ENCODE data around the gene ACAD10. TPM values are rescaled to one million over a fixed set of nuclear protein-coding genes. Genes with fewer than 3 reads are reported as not detected.

Gene ACAD10
- total RNA-seq, 1 donor from 2014 or later, result 32.6 TPM

DNA sequence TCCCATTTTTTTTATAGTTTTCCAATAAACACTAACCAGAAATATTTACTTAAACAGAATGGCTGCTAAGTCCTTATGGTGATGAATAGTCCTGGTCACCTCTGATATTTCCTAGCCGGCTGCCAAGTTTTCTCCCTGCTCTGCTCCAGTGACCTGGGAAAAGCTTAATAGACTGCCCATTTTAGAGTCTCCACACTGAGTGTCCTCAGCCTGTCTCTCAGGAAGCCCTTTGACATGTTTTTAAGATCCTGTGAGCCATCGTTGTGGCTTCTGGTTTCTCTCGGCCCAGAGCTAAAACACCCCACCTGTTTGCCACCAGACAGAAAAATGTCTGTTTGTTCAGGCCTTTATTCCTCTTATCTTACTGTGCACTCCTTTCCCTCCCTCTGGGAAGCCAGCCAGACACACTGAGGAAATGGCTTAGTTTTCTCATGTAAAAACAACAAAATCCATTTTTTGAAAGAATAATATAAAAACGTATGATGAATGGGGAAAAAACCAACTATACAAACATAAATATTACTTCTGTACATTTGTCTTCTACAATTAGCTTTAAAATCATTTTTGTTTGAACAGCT lies 55.5 kb downstream of the ACAD10 start:
- H3K9me3 Mint-ChIP-seq, result no peaks in the 10 kb centered on the region
- no peak for DNase-seq (ENCODE audit: low spot score)
- H3K4me3 Mint-ChIP-seq (ENCODE audit: low read depth), result no peak overlapping the region
- H3K27me3 Mint-ChIP-seq (ENCODE audit: low read depth), result no peaks in the 10 kb centered on the region
- intact Hi-C loops (cut with micrococcal nuclease), result no loop called here
- H3K36me3 Mint-ChIP-seq (ENCODE audit: low read depth), result peaks cover 16% of the 10 kb centered on the region
- no peaks in the 10 kb centered on the region for H3K4me1 Mint-ChIP-seq (ENCODE audit: low read depth)
- no peak overlapping the region for H3K27ac Mint-ChIP-seq

DNA sequence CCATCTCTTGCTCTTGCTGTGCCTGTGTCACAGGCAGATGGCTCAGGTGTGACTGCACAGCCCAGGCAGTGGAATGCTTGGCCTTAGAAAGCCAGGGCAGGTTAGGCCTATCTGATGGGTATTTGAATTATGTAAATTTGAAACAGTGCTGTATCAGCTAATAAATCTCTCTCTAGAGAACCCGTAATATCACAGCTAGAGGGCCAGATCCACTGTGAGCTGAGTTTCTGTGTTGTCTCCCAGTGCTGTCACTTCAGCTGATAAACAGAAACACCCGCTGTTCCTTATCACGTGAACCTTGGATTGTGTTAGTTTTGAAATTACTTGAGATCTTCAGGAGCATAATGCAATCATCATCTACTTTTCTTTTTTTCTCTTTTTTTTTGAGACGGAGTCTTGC lies 59.4 kb downstream of the ACAD10 start:
- no peak overlapping the region for H3K4me3 Mint-ChIP-seq (ENCODE audit: low read depth)
- intact Hi-C loops (cut with micrococcal nuclease), result no loop called here
- no peak overlapping the region for H3K27ac Mint-ChIP-seq
- no peaks in the 10 kb centered on the region for H3K9me3 Mint-ChIP-seq
- no peak for DNase-seq (ENCODE audit: low spot score)
- H3K36me3 Mint-ChIP-seq (ENCODE audit: low read depth), result peaks cover 24% of the 10 kb centered on the region
- H3K4me1 Mint-ChIP-seq (ENCODE audit: low read depth), result no peaks in the 10 kb centered on the region
- H3K27me3 Mint-ChIP-seq (ENCODE audit: low read depth), result no peaks in the 10 kb centered on the region

DNA sequence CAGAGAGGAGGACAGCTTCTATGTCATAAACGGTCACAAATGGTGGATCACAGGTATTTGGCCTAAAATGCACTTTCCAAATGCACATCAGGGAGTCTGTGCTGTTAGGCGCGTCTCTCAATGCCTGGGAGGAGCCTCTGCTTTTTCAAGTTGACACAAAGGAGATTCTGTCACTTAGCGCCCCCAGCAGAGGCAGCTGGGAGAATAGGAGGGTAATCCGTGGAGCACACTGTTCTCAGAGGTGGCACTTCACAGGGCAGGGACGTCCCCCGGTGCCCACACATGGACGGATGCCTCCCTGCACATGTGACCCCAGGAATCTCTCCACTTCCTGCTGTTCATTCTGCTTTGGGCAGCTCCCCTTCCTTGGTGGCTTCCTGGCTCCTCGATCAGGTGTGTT lies 61.5 kb downstream of the ACAD10 start:
- intact Hi-C loops (cut with micrococcal nuclease), result no loop called here
- Mint-ChIP-seq H3K4me1 (ENCODE audit: low read depth) (no peaks in the 10 kb centered on the region), H3K4me3 (ENCODE audit: low read depth) (no peak overlapping the region), H3K36me3 (ENCODE audit: low read depth) (peaks cover 24% of the 10 kb centered on the region), H3K27me3 (ENCODE audit: low read depth) (no peaks in the 10 kb centered on the region), H3K27ac (no peak overlapping the region), H3K9me3 (no peaks in the 10 kb centered on the region)
- no peak for DNase-seq (ENCODE audit: low spot score)

- no peaks in the 10 kb centered on the region for H3K9me3 Mint-ChIP-seq
- H3K36me3 Mint-ChIP-seq (ENCODE audit: low read depth), result peaks cover 24% of the 10 kb centered on the region
- H3K27me3 Mint-ChIP-seq (ENCODE audit: low read depth), result no peaks in the 10 kb centered on the region
- H3K27ac Mint-ChIP-seq, result no peak overlapping the region
- intact Hi-C loops (cut with micrococcal nuclease), result no loop called here
- no peaks in the 10 kb centered on the region for H3K4me1 Mint-ChIP-seq (ENCODE audit: low read depth)
- DNase-seq (ENCODE audit: low spot score), result no peak
- H3K4me3 Mint-ChIP-seq (ENCODE audit: low read depth), result no peak overlapping the region
Measured at GRCh38 chr12:111748151-111748672, 62.4 kb downstream of the ACAD10 start.

GRCh38 chr12:111748867-111749266 lies 63.0 kb downstream of the ACAD10 start:
- H3K27ac Mint-ChIP-seq, result no peak overlapping the region
- H3K4me3 Mint-ChIP-seq (ENCODE audit: low read depth), result no peak overlapping the region
- no peaks in the 10 kb centered on the region for H3K4me1 Mint-ChIP-seq (ENCODE audit: low read depth)
- intact Hi-C loops (cut with micrococcal nuclease), result no loop called here
- DNase-seq (ENCODE audit: low spot score), result no peak
- peaks cover 24% of the 10 kb centered on the region for H3K36me3 Mint-ChIP-seq (ENCODE audit: low read depth)
- no peaks in the 10 kb centered on the region for H3K27me3 Mint-ChIP-seq (ENCODE audit: low read depth)
- H3K9me3 Mint-ChIP-seq, result no peaks in the 10 kb centered on the region

DNA sequence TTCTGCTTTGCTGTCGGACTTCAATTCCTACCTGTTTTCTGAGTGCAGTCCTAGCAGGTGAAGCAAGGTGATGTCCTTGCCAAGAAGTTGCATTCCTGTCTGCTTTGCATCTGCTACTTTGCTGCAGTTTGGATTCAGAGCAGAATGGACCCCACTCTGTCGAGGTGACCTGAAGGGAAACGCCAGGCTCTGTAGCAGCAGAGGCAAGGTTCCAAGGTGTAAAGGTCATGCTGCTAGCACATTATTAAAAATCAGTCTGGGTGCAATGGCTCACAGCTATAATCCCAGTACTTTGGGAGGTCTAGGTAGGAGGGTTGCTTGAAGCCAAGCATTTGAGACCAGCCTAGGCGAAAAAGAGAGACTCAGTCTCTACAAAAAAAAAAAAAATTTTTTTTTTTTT lies 63.5 kb downstream of the ACAD10 start:
- no peak for DNase-seq (ENCODE audit: low spot score)
- intact Hi-C loops (cut with micrococcal nuclease), result no loop called here
- Mint-ChIP-seq H3K9me3 (no peaks in the 10 kb centered on the region), H3K4me3 (ENCODE audit: low read depth) (no peak overlapping the region), H3K27me3 (ENCODE audit: low read depth) (no peaks in the 10 kb centered on the region), H3K4me1 (ENCODE audit: low read depth) (no peaks in the 10 kb centered on the region), H3K36me3 (ENCODE audit: low read depth) (peaks cover 24% of the 10 kb centered on the region), H3K27ac (no peak overlapping the region)

- intact Hi-C loops (cut with micrococcal nuclease), result loop anchor here (5.0 kb wide), 1 partner anchor 59 kb away; no protein-coding TSS in a partner anchor
- Mint-ChIP-seq H3K9me3 (no peaks in the 10 kb centered on the region), H3K4me3 (ENCODE audit: low read depth) (no peak overlapping the region), H3K4me1 (ENCODE audit: low read depth) (peaks cover 11% of the 10 kb centered on the region), H3K27ac (no peak overlapping the region), H3K27me3 (ENCODE audit: low read depth) (no peaks in the 10 kb centered on the region), H3K36me3 (ENCODE audit: low read depth) (peaks cover 5% of the 10 kb centered on the region)
- DNase-seq (ENCODE audit: low spot score), result no peak
Measured at GRCh38 chr12:111753144-111753881, 67.5 kb downstream of the ACAD10 start.

DNA sequence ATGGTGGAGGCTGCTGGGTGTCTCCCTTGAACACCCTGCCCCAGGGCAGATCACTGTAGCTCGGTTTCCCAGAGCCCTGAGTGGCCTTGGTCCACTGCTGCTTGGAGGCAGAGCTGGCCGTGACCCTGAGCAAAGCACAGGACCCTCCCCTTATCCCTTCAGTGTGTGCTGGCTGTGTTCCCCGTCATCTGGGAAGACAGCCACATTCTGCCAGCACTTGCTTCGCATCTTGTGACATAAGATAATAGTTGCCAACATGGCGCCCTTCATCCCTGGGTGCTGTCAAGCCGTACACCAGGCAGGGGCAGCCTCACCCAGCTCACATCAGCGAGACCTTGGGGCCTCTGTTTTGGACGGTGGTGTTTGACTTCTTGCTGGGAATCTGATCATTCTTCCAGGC lies 68.8 kb downstream of the ACAD10 start:
- intact Hi-C loops (cut with micrococcal nuclease), result loop anchor here (5.0 kb wide), 1 partner anchor 58 kb away; no protein-coding TSS in a partner anchor

DNA sequence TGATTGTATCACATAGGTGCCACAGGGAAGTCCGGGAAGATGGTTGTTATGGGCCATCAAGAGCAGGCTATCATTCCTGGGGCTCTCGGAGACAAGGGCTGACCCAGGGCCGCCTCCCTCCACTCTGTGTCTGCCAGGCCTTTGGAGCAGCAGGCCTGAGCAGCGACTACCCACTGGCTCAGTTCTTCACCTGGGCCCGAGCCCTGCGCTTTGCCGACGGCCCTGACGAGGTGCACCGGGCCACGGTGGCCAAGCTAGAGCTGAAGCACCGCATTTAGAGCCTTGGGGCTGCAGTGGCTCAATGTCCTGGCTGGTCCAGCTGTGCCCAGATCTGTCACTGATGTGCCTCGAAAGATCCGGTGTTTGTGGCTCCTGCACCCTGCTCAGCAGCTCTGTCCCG lies 70.3 kb downstream of the ACAD10 start:
- no peak overlapping the region for H3K27ac Mint-ChIP-seq
- peaks cover 16% of the 10 kb centered on the region for H3K4me1 Mint-ChIP-seq (ENCODE audit: low read depth)
- no peaks in the 10 kb centered on the region for H3K9me3 Mint-ChIP-seq
- H3K4me3 Mint-ChIP-seq (ENCODE audit: low read depth), result no peak overlapping the region
- no peaks in the 10 kb centered on the region for H3K36me3 Mint-ChIP-seq (ENCODE audit: low read depth)
- intact Hi-C loops (cut with micrococcal nuclease), result no loop called here
- no peaks in the 10 kb centered on the region for H3K27me3 Mint-ChIP-seq (ENCODE audit: low read depth)
- no peak for DNase-seq (ENCODE audit: low spot score)

More for the DNA sequence above, 68.8 kb downstream of the ACAD10 start:
- Mint-ChIP-seq H3K27ac (no peak overlapping the region), H3K36me3 (ENCODE audit: low read depth) (no peaks in the 10 kb centered on the region), H3K4me3 (ENCODE audit: low read depth) (no peak overlapping the region), H3K27me3 (ENCODE audit: low read depth) (no peaks in the 10 kb centered on the region), H3K9me3 (no peaks in the 10 kb centered on the region), H3K4me1 (ENCODE audit: low read depth) (peaks cover 16% of the 10 kb centered on the region)
- no peak for DNase-seq (ENCODE audit: low spot score)

GRCh38 chr12:111756681-111757080 lies 70.8 kb downstream of the ACAD10 start:
- no peaks in the 10 kb centered on the region for H3K9me3 Mint-ChIP-seq
- DNase-seq (ENCODE audit: low spot score), result no peak
- H3K4me3 Mint-ChIP-seq (ENCODE audit: low read depth), result no peak overlapping the region
- H3K27me3 Mint-ChIP-seq (ENCODE audit: low read depth), result no peaks in the 10 kb centered on the region
- intact Hi-C loops (cut with micrococcal nuclease), result no loop called here
- no peak overlapping the region for H3K27ac Mint-ChIP-seq
- peaks cover 16% of the 10 kb centered on the region for H3K4me1 Mint-ChIP-seq (ENCODE audit: low read depth)
- no peaks in the 10 kb centered on the region for H3K36me3 Mint-ChIP-seq (ENCODE audit: low read depth)

GRCh38 chr12:111757361-111758119 lies 71.7 kb downstream of the ACAD10 start:
- H3K9me3 Mint-ChIP-seq, result no peaks in the 10 kb centered on the region
- no peak overlapping the region for H3K4me3 Mint-ChIP-seq (ENCODE audit: low read depth)
- DNase-seq (ENCODE audit: low spot score), result peak; percentile 14
- H3K27me3 Mint-ChIP-seq (ENCODE audit: low read depth), result peaks cover 3% of the 10 kb centered on the region
- H3K27ac Mint-ChIP-seq, result no peak overlapping the region
- intact Hi-C loops (cut with micrococcal nuclease), result no loop called here
- no peaks in the 10 kb centered on the region for H3K36me3 Mint-ChIP-seq (ENCODE audit: low read depth)
- H3K4me1 Mint-ChIP-seq (ENCODE audit: low read depth), result peaks cover 16% of the 10 kb centered on the region

DNA sequence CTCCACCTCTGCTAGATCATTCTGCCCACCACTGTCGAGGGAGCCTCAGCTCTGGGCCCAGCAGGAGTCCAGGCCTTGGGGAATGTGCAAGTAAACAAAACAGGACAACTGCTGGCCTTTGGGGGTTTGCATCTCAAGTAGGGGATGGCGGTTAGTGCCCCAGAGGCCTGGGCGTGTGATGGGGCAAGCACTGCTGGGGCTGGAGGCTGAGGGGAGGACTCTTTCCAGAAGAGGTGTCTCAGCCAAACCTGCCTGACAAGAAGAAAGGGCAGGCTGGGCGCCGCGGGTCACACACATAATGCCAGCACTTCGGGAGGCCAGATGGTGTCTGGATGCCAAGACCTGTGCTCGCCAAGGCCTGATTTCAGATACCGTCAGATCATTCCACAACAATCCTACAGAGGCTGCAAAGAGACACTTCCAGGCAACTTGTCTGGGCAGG lies 72.3 kb downstream of the ACAD10 start:
- Mint-ChIP-seq H3K27me3 (ENCODE audit: low read depth) (peaks cover 3% of the 10 kb centered on the region), H3K9me3 (no peaks in the 10 kb centered on the region), H3K4me3 (ENCODE audit: low read depth) (no peak overlapping the region), H3K4me1 (ENCODE audit: low read depth) (peaks cover 16% of the 10 kb centered on the region), H3K36me3 (ENCODE audit: low read depth) (no peaks in the 10 kb centered on the region), H3K27ac (no peak overlapping the region)
- DNase-seq (ENCODE audit: low spot score), result no peak
- intact Hi-C loops (cut with micrococcal nuclease), result no loop called here

DNA sequence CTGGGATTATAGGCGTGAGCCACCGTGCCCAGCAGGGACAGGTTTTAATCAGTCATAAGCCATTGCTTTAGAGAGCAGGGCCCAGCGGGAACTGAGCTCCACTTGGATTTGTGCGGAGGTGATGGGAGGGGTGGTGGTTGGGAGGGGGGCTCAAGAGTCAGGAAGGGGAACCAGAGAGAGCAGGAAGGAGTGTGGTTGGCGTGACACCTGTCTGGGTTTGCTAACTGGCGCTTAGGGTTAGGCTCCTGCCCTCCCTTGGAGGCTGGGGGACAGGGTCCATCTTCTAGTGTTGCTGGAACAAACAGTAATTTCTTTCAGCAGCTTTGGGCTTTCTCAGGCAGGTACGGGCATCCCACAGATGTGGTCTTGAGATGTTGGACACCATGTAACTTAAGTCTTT lies 73.4 kb downstream of the ACAD10 start:
- DNase-seq (ENCODE audit: low spot score), result no peak
- peaks cover 16% of the 10 kb centered on the region for H3K4me1 Mint-ChIP-seq (ENCODE audit: low read depth)
- H3K36me3 Mint-ChIP-seq (ENCODE audit: low read depth), result no peaks in the 10 kb centered on the region
- H3K4me3 Mint-ChIP-seq (ENCODE audit: low read depth), result no peak overlapping the region
- peaks cover 5% of the 10 kb centered on the region for H3K27me3 Mint-ChIP-seq (ENCODE audit: low read depth)
- no peaks in the 10 kb centered on the region for H3K9me3 Mint-ChIP-seq
- H3K27ac Mint-ChIP-seq, result no peak overlapping the region
- intact Hi-C loops (cut with micrococcal nuclease), result no loop called here

All from activated T-helper 2 cell treated with anti-CD3 and anti-CD28 coated beads, Interferon-gamma antibody, Interleukin-2, Interleukin-4, amounts not matched to agents 10 μg/mL and 5 μg/mL and 100 μg/mL, durations not matched to agents 14 hours and 24 hours and 36 hours (primary cell).